GM21360 (cell line): Measurements from ENCODE around the gene TBC1D5.

Experiments
- ATAC-seq: cut with Tn5 transposase; IDR thresholded peaks from one replicate; pipeline ENCODE4 v1.9.1; 2021; ENCODE audit warnings: mild to moderate bottlenecking, moderate library complexity; ENCODE audit not compliant: unreplicated experiment

TBC1D5 gene

DNA sequence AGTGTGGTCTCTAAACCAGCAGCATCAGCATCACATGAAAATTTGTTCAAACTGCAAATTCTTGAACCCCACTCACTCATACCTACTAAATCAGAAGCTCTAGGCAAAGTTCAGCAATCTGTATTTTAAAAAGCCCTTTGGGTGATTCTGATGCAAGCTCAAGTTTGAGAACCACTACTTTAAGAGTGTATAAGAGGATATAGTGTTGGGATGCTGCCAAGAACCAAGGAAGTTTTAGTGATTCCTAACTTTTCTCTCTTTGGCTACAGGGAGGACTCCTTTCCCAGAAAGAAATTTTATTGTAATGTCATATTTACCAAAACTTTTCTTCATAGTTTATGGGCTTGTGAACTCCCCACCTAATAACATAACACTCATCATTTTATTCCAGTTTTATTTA is 422.2 kb downstream of the TBC1D5 start:
- no peak for ATAC-seq

DNA sequence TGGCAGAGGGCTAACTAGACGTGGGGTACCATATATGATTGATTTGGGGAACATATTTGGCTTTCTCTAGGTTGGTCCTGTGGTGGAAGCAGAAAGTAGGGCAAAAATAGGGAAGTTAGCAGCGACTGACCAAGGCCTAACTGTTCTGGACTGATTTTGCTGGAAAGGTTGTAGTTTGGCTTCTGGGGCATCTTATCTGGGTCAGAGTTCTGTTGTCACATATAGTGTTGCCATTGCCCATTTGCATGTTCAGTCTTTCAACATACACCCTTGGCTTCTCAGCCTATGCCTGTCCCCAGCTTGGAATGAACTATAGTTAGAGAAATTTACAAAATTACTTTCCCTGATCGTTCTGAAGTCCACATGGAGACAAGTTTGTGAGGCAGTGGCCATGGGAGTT is 426.5 kb downstream of the TBC1D5 start:
- no peak for ATAC-seq

DNA sequence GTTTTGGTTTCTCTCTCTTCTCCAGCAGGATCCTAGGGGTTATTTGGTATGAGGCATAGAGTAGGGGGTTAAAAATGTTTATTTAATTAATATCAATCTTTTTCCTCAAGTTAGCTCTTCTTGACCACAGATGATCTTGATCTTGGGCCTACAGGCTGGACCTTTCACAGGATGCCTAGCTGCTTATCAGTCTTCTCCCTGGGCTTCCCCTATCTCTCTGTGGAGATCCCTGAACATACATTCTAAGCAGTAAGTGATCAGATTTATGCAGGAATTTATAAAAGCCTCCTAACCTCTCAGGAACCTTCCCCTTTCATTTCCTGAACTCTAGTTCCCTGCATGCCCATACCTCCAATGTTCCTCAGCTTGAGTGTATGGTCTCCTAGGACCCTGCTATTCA is 428.3 kb downstream of the TBC1D5 start:
- ATAC-seq, result no peak

DNA sequence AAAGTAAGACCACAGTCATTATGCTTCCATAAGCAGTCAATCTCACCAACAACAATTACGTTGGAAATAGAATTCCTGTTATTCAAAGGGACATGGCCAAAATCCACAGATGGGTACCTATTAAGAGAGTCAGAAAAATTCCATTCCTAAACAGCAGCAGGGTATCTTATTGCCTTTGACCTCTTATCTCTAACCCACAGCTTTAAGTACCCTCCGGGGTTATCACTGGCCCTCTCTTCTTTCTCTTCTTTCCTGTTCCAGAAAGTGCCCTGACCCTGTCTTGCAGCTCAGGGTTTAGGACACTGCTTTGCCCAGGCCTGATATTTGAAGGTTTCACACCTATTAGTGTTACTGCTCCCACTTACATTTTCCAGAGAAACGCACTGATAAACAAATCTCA is 428.7 kb downstream of the TBC1D5 start:
- ATAC-seq, result no peak

DNA sequence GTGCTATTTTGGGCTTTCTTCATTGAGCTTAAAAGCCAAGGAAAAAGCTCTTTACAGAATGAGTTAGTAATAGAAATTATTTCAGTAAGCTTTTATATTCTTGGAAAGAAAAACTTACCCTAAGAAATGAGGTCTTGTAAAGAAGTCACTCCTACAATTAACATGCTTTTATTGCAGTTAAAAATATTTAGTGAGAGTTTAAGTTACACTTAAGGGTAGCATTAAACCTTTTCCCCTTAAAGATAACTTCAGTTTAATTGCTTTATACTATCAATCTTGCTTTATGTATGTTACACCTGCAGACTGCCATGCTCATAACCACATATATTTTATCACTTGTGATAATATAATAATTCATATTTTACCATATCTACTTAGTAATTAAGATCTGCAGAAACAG is 431.4 kb downstream of the TBC1D5 start:
- ATAC-seq, result no peak

DNA sequence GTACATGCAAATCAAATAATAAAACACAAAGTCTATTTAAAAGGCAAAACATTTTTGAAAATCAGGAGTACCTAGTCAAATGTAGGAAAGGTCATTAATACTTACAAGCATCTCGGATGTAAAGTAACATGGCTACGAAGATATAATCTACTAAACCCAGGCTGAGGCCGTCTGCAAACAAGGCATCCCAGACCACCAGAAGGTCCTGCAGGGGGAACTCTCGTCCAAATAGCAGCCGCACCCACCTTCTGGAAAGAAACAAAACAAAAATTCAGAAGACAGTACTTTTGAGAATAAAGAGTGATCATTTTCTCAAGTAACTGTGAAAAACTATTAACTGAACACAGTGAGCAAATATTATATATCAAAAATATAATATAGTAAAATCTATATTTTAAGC is 434.5 kb downstream of the TBC1D5 start:
- no peak for ATAC-seq

DNA sequence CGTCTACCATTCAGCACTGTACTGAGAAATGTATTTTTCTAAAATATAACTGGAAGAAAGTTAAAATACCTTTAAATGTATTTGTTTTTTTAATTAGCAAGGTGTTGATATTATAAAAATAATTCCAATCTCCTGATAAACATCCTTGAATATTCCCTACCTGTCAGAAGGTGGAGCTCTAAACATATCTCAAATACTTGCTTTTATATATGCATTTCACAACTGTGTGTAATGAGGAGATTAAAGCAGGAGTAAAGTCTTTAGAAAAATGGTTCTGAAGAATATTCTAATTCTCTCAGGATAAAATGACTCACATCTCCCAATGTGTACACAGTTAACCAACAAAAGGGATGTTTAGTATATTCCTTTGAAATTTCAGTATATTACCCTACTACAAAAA is 434.9 kb downstream of the TBC1D5 start:
- no peak for ATAC-seq

DNA sequence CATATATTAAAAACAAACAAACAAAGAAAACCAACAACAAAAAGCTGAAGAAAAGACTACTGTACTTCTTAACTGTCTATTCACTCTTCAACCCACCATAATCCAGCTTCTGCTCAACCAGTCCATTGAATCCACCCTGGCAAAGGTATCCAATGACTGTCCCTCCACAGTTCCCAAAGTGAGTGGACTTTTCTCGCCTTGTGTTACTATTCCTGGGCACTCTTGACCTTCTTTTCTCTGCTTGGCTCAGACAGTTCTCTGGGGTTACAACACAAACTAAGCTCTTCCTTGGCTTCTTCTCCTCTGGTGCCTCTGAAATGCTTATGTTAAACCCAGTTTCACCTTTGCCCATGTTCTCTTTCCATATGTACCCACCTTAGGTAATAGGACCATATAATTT is 437.5 kb downstream of the TBC1D5 start:
- ATAC-seq, result no peak

DNA sequence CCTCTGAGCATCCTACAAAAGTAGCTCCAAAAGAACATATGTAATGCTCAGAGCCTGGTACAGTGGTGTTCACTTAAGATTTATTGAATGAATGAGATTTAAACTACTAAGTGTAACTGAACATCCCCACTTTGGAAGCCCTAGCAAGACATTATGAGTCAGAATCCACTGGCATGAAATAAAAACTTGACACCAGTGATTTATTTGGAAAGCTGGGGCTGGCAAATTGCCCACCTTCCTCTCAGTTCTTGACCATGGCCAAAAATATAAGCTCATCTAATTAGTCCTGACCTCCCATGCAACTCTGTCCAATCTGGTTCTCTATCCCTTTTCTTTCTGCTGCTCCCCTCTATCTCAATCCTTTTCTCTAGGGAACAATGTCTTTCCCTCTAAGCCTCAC is 439.7 kb downstream of the TBC1D5 start:
- no peak for ATAC-seq

DNA sequence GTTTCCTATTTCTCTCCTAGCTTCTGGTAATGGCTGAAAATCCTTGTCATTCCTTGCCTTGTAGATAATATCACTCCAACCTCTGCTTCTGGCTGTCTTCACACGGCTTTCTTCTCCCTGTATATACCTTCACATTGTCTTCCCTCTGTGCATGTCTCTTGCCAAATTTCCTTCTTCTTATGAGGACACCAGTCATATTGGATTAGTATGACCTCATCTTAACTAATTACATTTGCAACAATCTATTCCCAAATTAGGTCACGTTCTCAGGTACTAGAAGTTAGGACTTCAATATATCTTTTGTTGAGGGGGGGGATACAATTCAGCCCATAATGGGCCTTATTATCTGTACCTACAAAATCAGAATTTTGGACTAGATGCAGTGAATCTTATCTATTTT is 440.3 kb downstream of the TBC1D5 start:
- no peak for ATAC-seq

DNA sequence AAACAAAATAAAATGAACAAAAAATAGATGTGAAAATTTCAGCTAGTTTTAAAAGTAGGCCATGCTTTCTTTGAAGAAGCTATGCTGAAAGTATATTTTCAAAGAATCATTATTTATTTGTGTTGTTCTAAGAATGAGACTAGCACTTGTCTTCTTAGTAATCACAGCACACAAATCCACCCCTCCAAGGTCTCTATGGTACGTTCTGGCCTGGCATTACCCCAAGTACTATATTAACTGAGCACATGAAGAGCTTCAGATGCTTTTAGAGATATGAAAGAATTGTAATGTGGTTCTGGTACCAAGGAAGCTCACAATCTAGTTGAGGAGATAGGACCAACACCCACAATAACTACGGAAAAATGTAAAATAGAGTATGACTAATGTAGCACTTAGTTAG is 441.2 kb downstream of the TBC1D5 start:
- ATAC-seq, result no peak

DNA sequence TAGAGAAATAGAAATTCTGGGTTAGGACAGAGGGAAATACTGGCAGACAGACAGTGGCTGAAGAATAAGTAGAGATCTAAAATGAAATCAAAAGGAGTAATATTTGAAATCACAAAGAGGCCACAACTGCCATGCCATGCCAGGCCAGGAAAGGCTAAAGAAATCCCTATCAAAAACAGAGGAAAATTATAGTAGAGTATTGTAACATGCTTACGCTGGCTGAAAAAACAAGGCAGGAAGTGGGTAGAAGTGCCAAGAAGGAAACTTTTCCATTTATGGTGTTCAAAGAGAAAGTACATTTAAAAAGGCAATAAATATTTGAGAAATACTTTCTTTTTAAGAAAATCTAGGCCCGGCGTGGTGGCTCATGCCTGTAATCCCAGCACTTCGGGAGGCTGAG is 442.0 kb downstream of the TBC1D5 start:
- ATAC-seq, result no peak

DNA sequence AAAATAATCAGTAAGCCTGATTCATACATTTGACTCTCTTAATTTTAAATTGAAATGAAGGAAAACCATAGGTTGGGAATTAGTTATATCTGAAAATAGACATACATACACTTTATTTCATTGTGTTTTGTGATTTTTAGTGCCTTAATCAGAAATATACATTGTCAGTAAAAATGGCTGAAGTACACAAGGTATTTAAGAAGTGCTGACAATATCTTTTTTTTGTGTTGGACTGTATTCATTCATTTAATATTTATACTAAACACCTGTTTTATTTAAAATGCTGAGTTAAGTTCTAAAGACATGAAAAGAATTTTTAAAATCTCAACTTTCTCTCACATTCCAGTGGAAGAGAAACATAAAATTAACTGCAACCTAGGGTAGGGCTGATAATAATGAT is 444.4 kb downstream of the TBC1D5 start:
- no peak for ATAC-seq

DNA sequence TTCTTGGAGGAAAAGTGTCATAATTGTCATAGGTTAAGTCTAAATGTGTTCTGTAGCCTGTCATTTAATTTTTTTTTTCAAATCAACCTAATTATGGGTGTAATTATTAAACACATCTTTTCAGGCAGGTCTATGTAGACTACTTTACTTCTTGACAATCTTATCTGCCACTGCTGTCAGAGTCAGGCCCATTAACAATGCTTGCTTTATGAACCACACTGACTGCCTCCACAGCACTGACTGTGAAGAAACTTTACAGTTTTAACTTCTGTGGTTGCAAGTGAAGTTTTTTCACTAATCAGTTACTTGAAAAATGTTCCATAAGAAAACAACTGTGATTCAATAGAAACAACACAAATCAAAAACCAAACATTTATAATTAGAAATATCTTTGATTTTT is 449.9 kb downstream of the TBC1D5 start:
- ATAC-seq, result no peak

DNA sequence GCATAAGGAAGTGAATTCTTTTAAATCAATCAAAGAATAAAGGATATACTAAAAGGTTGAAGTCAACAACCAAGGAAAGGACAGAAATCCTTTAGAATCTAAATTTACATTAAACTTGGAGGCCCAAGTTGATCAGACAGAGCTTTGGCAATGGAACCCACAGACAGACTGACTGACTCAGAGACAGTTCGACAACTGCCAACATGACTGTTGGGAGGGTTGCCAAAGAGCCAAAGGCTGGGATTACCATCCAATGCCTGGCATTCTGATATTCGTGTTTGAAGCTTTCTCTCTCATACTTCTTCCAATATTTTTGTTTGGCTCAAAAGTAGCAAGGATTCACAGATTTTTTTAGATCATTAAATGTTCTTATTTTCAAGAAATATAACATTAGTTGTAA is 451.5 kb downstream of the TBC1D5 start:
- no peak for ATAC-seq

DNA sequence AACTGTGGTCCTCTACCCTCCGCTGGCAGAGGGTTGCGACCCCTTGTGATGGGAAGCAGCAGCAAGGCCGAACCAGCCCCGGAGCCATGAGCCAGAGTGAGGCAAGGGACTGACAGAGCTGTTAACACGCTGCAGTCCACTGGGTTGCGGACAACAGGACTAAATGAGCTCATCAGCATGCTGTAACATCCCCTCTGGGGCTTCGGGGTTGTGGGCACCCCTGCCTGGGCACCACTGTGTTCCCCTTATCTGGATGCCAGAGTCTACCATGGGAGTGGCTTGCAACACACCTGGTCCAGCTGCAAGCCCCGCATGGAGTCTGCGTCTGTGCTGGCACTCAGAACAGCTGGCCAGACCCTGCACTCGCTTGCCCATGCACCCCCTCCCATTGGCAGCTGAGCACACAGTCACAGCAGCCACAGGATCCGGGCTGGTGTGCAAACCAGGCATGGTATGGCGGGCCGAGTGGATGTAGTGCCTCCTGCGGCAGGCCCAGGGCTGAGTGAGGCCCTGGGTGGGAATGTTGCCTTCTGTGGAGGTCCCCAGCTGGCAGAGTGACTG is 453.5 kb downstream of the TBC1D5 start:
- ATAC-seq, result no peak

DNA sequence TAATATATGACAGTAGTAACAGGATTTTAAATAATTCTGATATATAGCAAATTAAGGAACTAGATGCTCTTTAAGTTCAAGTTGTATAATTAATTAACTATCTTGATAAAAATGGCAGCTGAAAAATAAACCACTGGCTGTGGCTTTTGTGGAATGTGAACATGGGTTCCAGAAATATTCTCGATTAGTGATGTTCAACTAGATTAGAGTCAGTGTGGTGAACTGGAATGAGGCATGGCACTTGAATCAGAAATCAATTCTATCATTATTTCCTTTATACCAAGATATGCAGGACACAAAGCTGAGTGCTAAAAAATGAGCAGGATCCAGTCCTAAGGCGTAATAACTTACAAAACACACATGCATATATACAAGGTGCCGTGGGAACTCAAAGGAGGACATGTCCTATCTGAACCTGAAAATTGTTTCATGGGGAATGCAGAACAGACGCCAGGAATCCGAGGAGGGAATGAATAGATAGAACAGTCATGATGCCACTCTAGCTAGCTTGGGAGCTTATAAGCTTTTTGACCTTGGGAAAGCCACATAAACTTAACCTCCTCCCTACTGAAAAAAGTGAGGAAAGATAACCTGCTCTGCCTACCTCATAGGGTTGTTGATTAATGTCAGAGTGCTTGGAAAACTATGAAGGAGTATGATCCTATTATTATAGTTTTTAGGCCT is 455.3 kb downstream of the TBC1D5 start:
- no peak for ATAC-seq

DNA sequence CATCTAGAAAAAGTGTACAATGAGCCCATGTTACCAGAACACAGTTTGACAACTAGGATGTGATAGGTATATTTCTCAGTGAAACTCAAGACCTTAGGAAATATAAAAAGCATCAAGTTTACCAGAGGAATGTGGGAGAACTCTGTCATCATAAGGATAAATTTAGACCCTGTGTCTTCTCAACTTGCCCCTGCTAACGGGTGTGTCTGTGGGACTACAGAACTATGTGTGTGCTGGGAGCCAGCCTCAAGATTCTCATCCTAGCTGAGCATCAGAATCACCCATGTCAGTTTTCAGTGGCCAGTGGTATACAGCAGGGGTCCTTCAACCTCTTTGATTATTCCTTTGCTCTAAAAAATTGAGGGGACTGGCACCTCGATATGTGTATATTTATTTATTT is 464.4 kb downstream of the TBC1D5 start:
- no peak for ATAC-seq

DNA sequence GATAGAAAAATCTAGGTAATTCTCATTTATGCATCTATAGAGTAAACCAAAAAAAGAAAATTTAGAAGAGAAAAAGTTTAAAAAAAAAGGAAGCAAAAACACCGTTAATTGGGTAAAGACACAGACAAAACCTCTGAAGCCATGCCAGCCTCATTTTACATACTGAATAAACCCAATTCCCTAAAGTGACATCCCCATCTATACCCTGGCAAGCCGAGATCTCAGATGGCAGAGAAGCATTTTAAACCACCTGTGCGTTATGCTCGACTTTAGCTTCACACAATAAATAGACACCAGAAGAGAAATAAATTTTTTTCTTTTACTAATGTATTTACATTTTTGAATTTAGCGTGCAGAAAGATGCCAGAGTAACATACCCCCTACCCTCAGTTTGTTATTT is 475.6 kb downstream of the TBC1D5 start:
- no peak for ATAC-seq

DNA sequence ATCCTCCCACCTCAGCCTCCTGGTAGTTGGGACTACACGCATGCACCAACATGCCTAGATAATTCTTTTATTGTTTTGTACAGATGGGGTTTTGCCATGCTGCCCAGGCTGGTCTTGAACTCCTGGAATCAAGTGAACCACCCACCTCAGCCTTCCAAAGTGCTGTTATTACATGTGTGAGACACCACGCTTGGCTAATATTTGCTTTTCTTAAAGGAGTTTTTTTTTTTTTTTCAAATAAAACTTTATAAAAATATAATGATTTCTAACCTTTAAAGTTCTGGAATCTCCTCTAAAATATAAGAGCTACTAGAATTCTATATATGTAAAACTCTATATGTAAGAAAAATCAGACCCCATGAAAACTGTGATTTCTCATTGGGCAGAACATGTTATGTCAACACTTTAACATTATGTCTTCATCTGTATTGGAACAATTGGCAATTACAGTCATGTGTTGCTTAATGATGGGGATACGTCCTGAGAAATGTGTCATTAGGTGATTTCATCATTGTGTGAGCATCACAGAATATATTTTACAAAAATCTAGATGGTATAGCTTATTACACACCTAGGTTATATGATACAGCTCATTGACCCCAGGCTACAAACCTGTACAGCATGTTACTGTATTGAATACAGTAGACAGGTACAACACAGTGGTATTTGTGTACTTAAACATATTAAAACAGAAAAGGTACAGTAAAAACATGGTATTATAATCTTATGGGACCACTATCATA is 480.6 kb downstream of the TBC1D5 start:
- ATAC-seq, result no peak

DNA sequence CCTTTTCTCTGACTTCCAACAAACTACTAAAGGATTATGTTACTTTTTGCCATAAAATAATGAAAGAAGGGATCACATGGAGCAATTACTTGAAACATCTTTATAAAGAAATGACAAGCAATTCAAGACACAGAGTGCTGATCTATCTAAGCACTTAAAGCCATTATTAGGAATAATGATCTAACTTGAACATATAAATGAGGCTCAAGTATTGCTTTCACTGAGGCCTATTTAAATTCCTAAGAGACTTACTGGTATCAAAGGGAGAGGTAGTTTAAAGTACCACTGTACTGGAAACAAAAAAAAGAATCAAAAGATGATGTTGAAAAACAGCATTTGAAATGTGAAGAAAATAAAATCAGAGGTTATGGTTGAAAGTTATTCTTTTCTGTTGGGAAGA is 482.2 kb downstream of the TBC1D5 start:
- ATAC-seq, result no peak

DNA sequence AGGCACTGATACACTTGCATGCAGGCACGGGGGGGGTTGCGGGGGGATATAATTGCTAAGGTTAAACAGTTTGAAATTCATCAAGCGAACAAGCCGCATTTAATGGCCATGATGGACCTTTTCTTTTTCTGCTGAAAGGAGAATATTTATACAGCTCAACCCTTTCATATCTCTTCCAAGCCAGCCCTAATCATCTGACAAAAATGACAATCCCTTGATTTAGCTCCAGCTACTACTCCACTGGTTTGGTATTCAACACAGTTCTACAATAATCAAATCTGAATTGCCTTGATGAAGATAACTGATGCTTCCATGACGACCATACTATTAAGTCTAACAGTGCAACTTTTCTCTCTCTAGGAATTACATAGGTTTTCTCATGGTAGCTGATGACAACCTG is 482.7 kb downstream of the TBC1D5 start:
- ATAC-seq, result no peak
